Measurements from ENCODE around the gene CRTC2. TPM values are rescaled to one million over a fixed set of nuclear protein-coding genes. Genes with fewer than 3 reads are reported as not detected.

Gene CRTC2
- total and polyA plus RNA-seq, 4 donors: 14.4 to 71.0 (median 40.4) TPM

DNA sequence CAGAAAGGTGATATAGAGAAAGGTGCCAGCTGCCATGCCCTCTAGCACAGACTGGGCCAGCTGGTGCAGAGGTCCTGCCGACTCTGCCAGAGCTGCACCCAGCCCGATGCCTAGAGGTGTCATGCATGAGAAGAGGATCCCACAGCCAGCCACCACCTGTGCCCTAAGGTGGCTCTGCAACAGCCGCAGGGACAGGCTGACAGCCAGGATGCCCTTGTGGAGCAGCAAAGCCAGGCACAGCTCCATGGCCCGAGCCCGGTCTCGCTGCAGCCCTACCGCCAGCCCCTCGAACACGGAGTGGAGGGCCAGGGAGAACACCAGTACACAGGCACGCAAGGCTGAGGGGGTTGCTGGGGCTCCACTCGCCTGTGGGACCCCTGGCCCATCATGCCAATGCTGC is 1.8 kb upstream of the CRTC2 start:
- intact Hi-C loops (cut with DNase I): no loop called here

DNA sequence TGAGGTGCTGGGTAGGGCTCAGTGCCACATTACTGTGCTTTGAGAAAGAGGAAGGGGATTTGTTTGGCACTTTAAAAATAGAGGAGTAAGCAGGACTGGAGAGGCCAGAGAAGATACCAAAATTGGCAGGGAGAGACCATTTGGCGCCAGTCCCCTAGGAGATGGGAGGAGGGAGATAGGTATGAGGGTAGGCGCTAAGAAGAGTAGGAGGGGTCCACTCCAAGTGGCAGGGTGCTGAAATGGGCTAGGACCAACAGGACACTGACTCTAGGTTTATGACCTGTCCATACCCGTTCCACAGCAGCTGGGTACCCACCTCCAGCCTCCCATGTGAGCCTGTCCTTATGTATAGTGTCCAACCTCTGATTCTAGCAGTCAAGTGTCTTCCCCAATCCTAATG is 1.0 kb upstream of the CRTC2 start:
- no peak for DNase-seq
- Histone ChIP-seq H3K27ac (ENCODE audit: low read depth in 1 of 2, low read length in 2 of 2) (no peak overlapping the region), H3K4me3 (ENCODE audit: low read length in 2 of 2) (no peak overlapping the region), H3K4me1 (ENCODE audit: control insufficient read depth in 1 of 2, insufficient read depth in 2 of 2, low read length in 2 of 2) (peaks cover 0 to 2% of the 10 kb centered on the region in 2 donors), H3K27me3 (ENCODE audit: control insufficient read depth in 1 of 2, insufficient read depth in 2 of 2, low read length in 1 of 2) (no peaks in the 10 kb centered on the region), H3K9me3 (ENCODE audit: control insufficient read depth, low read length) (no peaks in the 10 kb centered on the region), H3K36me3 (ENCODE audit: control insufficient read depth in 1 of 2, insufficient read depth in 2 of 2, low read length in 1 of 2) (peaks cover 0 to 3% of the 10 kb centered on the region in 2 donors)
- no peak for ATAC-seq (ENCODE audit: low FRiP score)
- intact Hi-C loops (cut with DNase I): no loop called here
- 43 to 53% methylated on average over 3 of the region's 3 CpGs for WGBS, 2 donors

More for the DNA sequence above, 1.8 kb upstream of the CRTC2 start:
- H3K27ac ChIP-seq (ENCODE audit: low read depth in 1 of 2, low read length in 2 of 2): no peak overlapping the region
- ATAC-seq (ENCODE audit: low FRiP score): no peak
- no peak for DNase-seq
- H3K36me3 ChIP-seq (ENCODE audit: control insufficient read depth in 1 of 2, insufficient read depth in 2 of 2, low read length in 1 of 2): peaks cover 0 to 3% of the 10 kb centered on the region in 2 donors
- H3K4me1 ChIP-seq (ENCODE audit: control insufficient read depth in 1 of 2, insufficient read depth in 2 of 2, low read length in 2 of 2): peaks cover 0 to 2% of the 10 kb centered on the region in 2 donors
- no peaks in the 10 kb centered on the region for H3K27me3 ChIP-seq (ENCODE audit: control insufficient read depth in 1 of 2, insufficient read depth in 2 of 2, low read length in 1 of 2)
- no peak overlapping the region for H3K4me3 ChIP-seq (ENCODE audit: low read length in 2 of 2)
- 90 to 93% methylated on average over 11 of the region's 11 CpGs for WGBS, 2 donors
- no peaks in the 10 kb centered on the region for H3K9me3 ChIP-seq (ENCODE audit: control insufficient read depth, low read length)

DNA sequence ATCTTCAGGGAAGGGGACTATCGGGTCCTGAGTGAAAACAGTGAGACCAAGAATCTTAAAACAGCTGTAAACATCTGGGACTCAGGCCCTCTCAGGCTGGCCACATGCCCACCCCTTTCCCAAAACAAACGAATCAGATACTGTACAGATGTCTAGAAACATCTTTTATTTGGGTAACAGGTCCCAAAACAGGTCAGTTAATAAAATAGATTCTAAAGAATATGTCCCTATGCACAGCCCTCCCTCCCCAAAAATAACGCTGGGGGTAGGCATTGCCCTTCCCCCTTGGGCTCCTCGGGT is 499 bp upstream of the CRTC2 start:
- H3K36me3 ChIP-seq (ENCODE audit: control insufficient read depth in 1 of 2, insufficient read depth in 2 of 2, low read length in 1 of 2): peaks cover 0 to 3% of the 10 kb centered on the region in 2 donors
- DNase-seq: no peak
- ATAC-seq (ENCODE audit: low FRiP score): no peak
- no peaks in the 10 kb centered on the region for H3K27me3 ChIP-seq (ENCODE audit: control insufficient read depth in 1 of 2, insufficient read depth in 2 of 2, low read length in 1 of 2)
- H3K9me3 ChIP-seq (ENCODE audit: control insufficient read depth, low read length): no peaks in the 10 kb centered on the region
- intact Hi-C loops (cut with DNase I): no loop called here
- H3K27ac ChIP-seq (ENCODE audit: low read depth in 1 of 2, low read length in 2 of 2): peak overlapping the region in 1 of 2 donors; percentile 34
- peaks cover 0 to 2% of the 10 kb centered on the region in 2 donors for H3K4me1 ChIP-seq (ENCODE audit: control insufficient read depth in 1 of 2, insufficient read depth in 2 of 2, low read length in 2 of 2)
- H3K4me3 ChIP-seq (ENCODE audit: low read length in 2 of 2): no peak overlapping the region
- 7 to 8% methylated on average over 4 of the region's 4 CpGs for WGBS, 2 donors

DNA sequence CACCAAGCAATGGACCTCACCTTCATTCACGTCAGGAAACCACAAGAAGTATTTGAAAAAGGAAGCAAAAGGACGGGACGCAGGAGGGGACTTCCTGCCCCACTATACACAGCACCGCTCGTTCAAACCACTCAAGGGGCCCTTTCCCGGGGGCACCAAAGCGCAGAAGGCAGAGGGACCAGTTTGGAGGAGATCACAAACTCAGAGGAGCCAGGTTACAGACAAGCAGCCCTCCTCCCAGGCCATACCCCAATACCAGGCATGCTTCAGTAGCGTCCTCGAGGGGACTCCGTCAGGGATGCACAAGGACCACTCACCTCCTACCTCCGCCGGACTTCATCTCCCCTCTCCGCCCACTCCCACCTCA is 685 bp downstream of the CRTC2 start:
- Histone ChIP-seq H3K4me1 (ENCODE audit: control insufficient read depth in 1 of 2, insufficient read depth in 2 of 2, low read length in 2 of 2) (peaks cover 0 to 2% of the 10 kb centered on the region in 2 donors), H3K27me3 (ENCODE audit: control insufficient read depth in 1 of 2, insufficient read depth in 2 of 2, low read length in 1 of 2) (no peaks in the 10 kb centered on the region), H3K27ac (ENCODE audit: low read depth in 1 of 2, low read length in 2 of 2) (no peak overlapping the region), H3K4me3 (ENCODE audit: low read length in 2 of 2) (peak overlapping the region; percentile 68 to 89), H3K9me3 (ENCODE audit: control insufficient read depth, low read length) (no peaks in the 10 kb centered on the region), H3K36me3 (ENCODE audit: control insufficient read depth in 1 of 2, insufficient read depth in 2 of 2, low read length in 1 of 2) (peaks cover 0 to 3% of the 10 kb centered on the region in 2 donors)
- intact Hi-C loops (cut with DNase I): no loop called here
- DNase-seq (no peak), ATAC-seq (ENCODE audit: low FRiP score) (peak; percentile 4)
- 0% methylated on average over 13 of the region's 13 CpGs for WGBS, 2 donors

DNA sequence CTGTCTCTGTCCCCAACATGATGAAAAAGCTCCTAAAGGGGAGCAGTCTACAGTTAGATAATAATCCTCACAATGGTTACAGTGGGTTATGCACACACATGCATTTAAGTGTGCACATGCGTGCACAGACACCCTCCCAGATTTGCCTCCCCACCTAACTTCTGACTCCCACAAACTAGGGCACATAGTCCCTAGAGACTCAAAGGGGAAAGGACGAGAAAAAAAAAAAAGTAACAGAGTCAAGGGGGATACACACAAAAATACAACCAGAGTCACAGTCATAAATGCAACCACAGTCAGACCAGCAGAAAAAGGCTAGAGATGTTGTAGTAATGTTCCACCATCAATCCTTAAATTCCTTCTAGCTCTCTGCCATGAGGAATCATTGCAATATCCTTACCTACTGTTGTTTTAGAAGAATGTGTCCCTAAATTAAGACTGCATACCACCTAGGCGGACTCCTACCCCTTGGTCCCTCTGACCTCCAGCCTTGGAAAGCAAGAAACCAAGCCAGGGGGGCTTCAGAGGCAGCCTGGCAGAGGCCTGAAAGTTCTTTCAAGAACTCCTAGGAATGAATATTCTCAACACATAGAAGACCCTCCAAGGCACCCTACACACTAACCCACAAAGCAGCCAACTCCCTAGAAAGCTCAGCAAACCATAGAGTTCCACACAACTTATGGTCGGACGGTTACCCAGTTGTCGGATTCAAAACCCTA is 1.3 kb downstream of the CRTC2 start:
- Histone ChIP-seq H3K27ac (ENCODE audit: low read depth in 1 of 2, low read length in 2 of 2) (no peak overlapping the region), H3K27me3 (ENCODE audit: control insufficient read depth in 1 of 2, insufficient read depth in 2 of 2, low read length in 1 of 2) (no peaks in the 10 kb centered on the region), H3K9me3 (ENCODE audit: control insufficient read depth, low read length) (no peaks in the 10 kb centered on the region), H3K4me3 (ENCODE audit: low read length in 2 of 2) (peak overlapping the region; percentile 68 to 89), H3K4me1 (ENCODE audit: control insufficient read depth in 1 of 2, insufficient read depth in 2 of 2, low read length in 2 of 2) (peaks cover 0 to 2% of the 10 kb centered on the region in 2 donors), H3K36me3 (ENCODE audit: control insufficient read depth in 1 of 2, insufficient read depth in 2 of 2, low read length in 1 of 2) (peaks cover 0 to 3% of the 10 kb centered on the region in 2 donors)
- WGBS, 2 donors: 18 to 22% methylated on average over 6 of the region's 6 CpGs
- intact Hi-C loops (cut with DNase I): no loop called here
- DNase-seq (no peak), ATAC-seq (ENCODE audit: low FRiP score) (no peak)

DNA sequence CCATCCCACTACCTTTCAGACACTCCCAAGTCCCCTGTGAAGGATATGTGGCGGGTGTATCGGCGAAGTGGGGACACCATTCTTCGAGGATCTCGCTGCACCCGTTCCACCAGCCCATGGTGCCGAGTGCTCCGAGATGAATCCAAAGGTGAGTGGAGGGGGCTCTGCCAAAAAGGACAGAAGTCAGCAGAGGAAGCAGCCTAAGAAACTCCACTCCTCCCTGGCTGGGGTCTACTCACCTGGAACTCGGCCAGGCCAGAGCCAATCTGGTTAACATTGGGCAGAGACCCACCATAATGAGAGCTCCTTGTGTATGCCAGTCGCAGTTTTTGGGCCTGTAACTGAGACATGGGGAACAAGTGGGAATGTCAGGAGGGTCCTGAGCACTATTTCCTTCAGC is 3.6 kb downstream of the CRTC2 start:
- H3K27me3 ChIP-seq (ENCODE audit: control insufficient read depth in 1 of 2, insufficient read depth in 2 of 2, low read length in 1 of 2): no peaks in the 10 kb centered on the region
- no peaks in the 10 kb centered on the region for H3K9me3 ChIP-seq (ENCODE audit: control insufficient read depth, low read length)
- no peak overlapping the region for H3K27ac ChIP-seq (ENCODE audit: low read depth in 1 of 2, low read length in 2 of 2)
- H3K4me1 ChIP-seq (ENCODE audit: control insufficient read depth in 1 of 2, insufficient read depth in 2 of 2, low read length in 2 of 2): no peaks in the 10 kb centered on the region
- H3K36me3 ChIP-seq (ENCODE audit: control insufficient read depth in 1 of 2, insufficient read depth in 2 of 2, low read length in 1 of 2): peaks cover 0 to 9% of the 10 kb centered on the region in 2 donors
- intact Hi-C loops (cut with DNase I): no loop called here
- 89 to 92% methylated on average over 10 of the region's 10 CpGs for WGBS, 2 donors
- H3K4me3 ChIP-seq (ENCODE audit: low read length in 2 of 2): no peak overlapping the region
- no peak for ATAC-seq (ENCODE audit: low FRiP score)
- no peak for DNase-seq

DNA sequence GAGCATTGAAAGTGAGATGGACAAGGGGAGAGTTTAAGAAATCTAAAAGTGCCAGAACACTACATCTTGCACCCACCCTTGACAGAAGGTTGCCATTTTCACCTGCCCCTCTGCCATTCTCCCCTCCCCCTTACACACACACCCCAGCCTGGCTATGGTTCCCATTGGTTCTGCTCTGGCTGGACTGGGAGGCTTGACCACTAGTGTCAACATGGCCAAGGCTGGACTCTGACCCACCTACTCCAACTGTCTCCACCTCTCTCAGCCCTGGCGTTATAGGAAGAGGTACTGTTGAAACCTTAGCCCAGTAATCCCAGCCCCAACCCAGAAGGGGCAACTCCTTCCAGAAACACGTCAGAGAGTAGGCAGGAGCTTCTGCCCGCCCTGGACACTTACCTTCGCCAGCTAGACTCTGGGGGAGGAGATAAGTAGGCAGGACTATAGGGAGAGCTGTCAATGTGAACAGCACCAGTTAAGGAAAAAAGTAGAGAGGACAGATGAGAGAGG is 4.5 kb downstream of the CRTC2 start:
- no peak for DNase-seq
- Histone ChIP-seq H3K27me3 (ENCODE audit: control insufficient read depth in 1 of 2, insufficient read depth in 2 of 2, low read length in 1 of 2) (no peaks in the 10 kb centered on the region), H3K4me1 (ENCODE audit: control insufficient read depth in 1 of 2, insufficient read depth in 2 of 2, low read length in 2 of 2) (no peaks in the 10 kb centered on the region), H3K9me3 (ENCODE audit: control insufficient read depth, low read length) (no peaks in the 10 kb centered on the region), H3K4me3 (ENCODE audit: low read length in 2 of 2) (no peak overlapping the region), H3K27ac (ENCODE audit: low read depth in 1 of 2, low read length in 2 of 2) (no peak overlapping the region), H3K36me3 (ENCODE audit: control insufficient read depth in 1 of 2, insufficient read depth in 2 of 2, low read length in 1 of 2) (peaks cover 0 to 9% of the 10 kb centered on the region in 2 donors)
- intact Hi-C loops (cut with DNase I): no loop called here
- no peak for ATAC-seq (ENCODE audit: low FRiP score)
- 69 to 74% methylated on average over 4 of the region's 4 CpGs for WGBS, 2 donors

DNA sequence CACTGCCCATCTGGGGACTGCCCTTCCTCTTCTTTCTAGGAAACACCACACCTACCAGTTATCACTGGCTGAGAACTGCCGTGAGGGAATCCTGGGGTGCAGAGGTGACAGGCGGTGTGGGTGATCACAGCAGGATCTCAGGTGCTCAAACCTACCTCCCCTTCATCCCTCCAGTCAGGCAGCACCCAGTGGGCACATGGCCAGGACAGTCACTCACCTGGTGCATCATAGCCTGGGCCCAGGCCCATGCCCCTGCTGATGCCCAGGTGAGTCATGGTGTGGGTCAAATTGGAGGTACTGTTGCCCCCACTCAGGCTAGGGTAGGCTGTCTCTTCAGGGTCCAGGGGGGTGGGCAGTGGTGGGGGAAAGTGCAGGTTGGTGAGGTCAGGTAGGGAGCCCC is 6.6 kb downstream of the CRTC2 start:
- intact Hi-C loops (cut with DNase I): no loop called here
- WGBS, 2 donors: 89 to 92% methylated on average over 2 of the region's 2 CpGs

DNA sequence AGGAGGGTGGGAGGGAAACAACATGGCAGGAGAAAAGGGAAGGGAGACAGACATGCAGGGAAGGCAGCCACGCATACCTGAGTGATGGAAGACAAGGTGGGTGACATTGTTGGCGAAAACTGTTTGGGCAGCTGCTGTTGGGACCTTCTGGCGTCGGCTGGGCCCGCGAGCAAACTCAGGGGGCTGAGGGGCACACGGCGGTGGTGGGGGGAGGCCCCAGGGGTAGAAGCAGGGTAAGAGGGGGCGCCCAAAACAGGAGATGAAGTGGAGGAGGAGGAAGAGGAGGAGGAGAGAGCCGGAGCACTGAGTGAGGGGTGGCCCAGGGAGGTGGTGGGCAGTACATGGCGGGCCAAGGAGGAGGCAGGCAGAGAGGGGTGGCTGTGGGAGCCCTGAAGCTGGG is 7.2 kb downstream of the CRTC2 start:
- Histone ChIP-seq H3K36me3 (ENCODE audit: control insufficient read depth in 1 of 2, insufficient read depth in 2 of 2, low read length in 1 of 2) (peaks cover 7 to 10% of the 10 kb centered on the region in 2 donors), H3K4me1 (ENCODE audit: control insufficient read depth in 1 of 2, insufficient read depth in 2 of 2, low read length in 2 of 2) (no peaks in the 10 kb centered on the region), H3K4me3 (ENCODE audit: low read length in 2 of 2) (no peak overlapping the region), H3K9me3 (ENCODE audit: control insufficient read depth, low read length) (no peaks in the 10 kb centered on the region), H3K27ac (ENCODE audit: low read depth in 1 of 2, low read length in 2 of 2) (no peak overlapping the region), H3K27me3 (ENCODE audit: control insufficient read depth in 1 of 2, insufficient read depth in 2 of 2, low read length in 1 of 2) (no peaks in the 10 kb centered on the region)
- 91% methylated on average over 11 of the region's 11 CpGs for WGBS, 2 donors
- intact Hi-C loops (cut with DNase I): no loop called here
- no peak for DNase-seq
- no peak for ATAC-seq (ENCODE audit: low FRiP score)

More for the DNA sequence above, 6.6 kb downstream of the CRTC2 start:
- Histone ChIP-seq H3K4me3 (ENCODE audit: low read length in 2 of 2) (no peak overlapping the region), H3K4me1 (ENCODE audit: control insufficient read depth in 1 of 2, insufficient read depth in 2 of 2, low read length in 2 of 2) (no peaks in the 10 kb centered on the region), H3K27me3 (ENCODE audit: control insufficient read depth in 1 of 2, insufficient read depth in 2 of 2, low read length in 1 of 2) (no peaks in the 10 kb centered on the region), H3K27ac (ENCODE audit: low read depth in 1 of 2, low read length in 2 of 2) (no peak overlapping the region), H3K36me3 (ENCODE audit: control insufficient read depth in 1 of 2, insufficient read depth in 2 of 2, low read length in 1 of 2) (peaks cover 7 to 10% of the 10 kb centered on the region in 2 donors), H3K9me3 (ENCODE audit: control insufficient read depth, low read length) (no peaks in the 10 kb centered on the region)
- ATAC-seq (ENCODE audit: low FRiP score): no peak
- no peak for DNase-seq

Measured in aorta (tissue), 5 donors.